Ectodermal cell (in vitro differentiated cells): ENCODE results near the gene TFDP1.

ENCODE experiments used
- H3K27ac ChIP-seq: 2 replicates; pipeline ENCODE4 v1.7.0; 2013; ENCODE audit warnings: mild to moderate bottlenecking, low read depth, low read length; ENCODE audit not compliant: insufficient read depth, poor library complexity, severe bottlenecking
- H3K27me3 ChIP-seq: 2 replicates; pipeline ENCODE4 v1.7.0; 2013; ENCODE audit warnings: mild to moderate bottlenecking, low read length; ENCODE audit not compliant: insufficient read depth, control insufficient read depth, poor library complexity, severe bottlenecking
- H3K36me3 ChIP-seq: one replicate; pipeline ENCODE4 v1.7.0; 2013; ENCODE audit warnings: low read length; ENCODE audit not compliant: control insufficient read depth, insufficient read depth
- H3K4me1 ChIP-seq: one replicate; pipeline ENCODE4 v1.7.0; 2013; ENCODE audit warnings: low read length; ENCODE audit not compliant: control insufficient read depth, insufficient read depth
- H3K4me3 ChIP-seq: 2 replicates; pipeline ENCODE4 v1.7.0; 2013; ENCODE audit warnings: low read depth, low read length, control low read depth; ENCODE audit not compliant: insufficient read depth
- H3K9me3 ChIP-seq: 2 replicates; pipeline ENCODE4 v1.7.0; 2013; ENCODE audit warnings: mild to moderate bottlenecking, low read length, moderate library complexity; ENCODE audit not compliant: control insufficient read depth
- WGBS, 2 experiments: methylation state at CpG; one replicate each; pipeline ENCODE4 v1.1.7; 2013; ENCODE audit warnings: missing lambda C conversion rate in 2 of 2; 5-methylcytosine and 5-hydroxymethylcytosine counted together

TFDP1 gene

GRCh38 chr13:113655346-113656002 lies 70.9 kb downstream of the TFDP1 start:
- WGBS, 2 experiments, result 93% methylated on average over 15 of the region's 15 CpGs
- Histone ChIP-seq H3K9me3 (no peaks in the 10 kb centered on the region), H3K4me1 (no peaks in the 10 kb centered on the region), H3K27me3 (no peaks in the 10 kb centered on the region), H3K36me3 (no peaks in the 10 kb centered on the region), H3K27ac (no peak overlapping the region), H3K4me3 (no peak overlapping the region)

- no peaks in the 10 kb centered on the region for H3K4me1 ChIP-seq
- H3K27ac ChIP-seq, result no peak overlapping the region
- WGBS, 2 experiments, result 94 to 95% methylated on average over 25 of the region's 25 CpGs
- no peaks in the 10 kb centered on the region for H3K36me3 ChIP-seq
- H3K27me3 ChIP-seq, result no peaks in the 10 kb centered on the region
- H3K4me3 ChIP-seq, result no peak overlapping the region
- H3K9me3 ChIP-seq, result no peaks in the 10 kb centered on the region
Observed at GRCh38 chr13:113656003-113656588, 71.5 kb downstream of the TFDP1 start.

GRCh38 chr13:113656831-113657671 lies 72.5 kb downstream of the TFDP1 start:
- no peak overlapping the region for H3K4me3 ChIP-seq
- H3K36me3 ChIP-seq, result no peaks in the 10 kb centered on the region
- no peak overlapping the region for H3K27ac ChIP-seq
- 93 to 94% methylated on average over 42 of the region's 42 CpGs for WGBS, 2 experiments
- no peaks in the 10 kb centered on the region for H3K27me3 ChIP-seq
- H3K4me1 ChIP-seq, result no peaks in the 10 kb centered on the region
- H3K9me3 ChIP-seq, result no peaks in the 10 kb centered on the region

- 93 to 95% methylated on average over 47 of the region's 47 CpGs for WGBS, 2 experiments
- H3K4me3 ChIP-seq, result no peak within 1 kb of the TSS
- no peaks in the 10 kb centered on the region for H3K9me3 ChIP-seq
- no peak within 1 kb of the TSS for H3K27ac ChIP-seq
- no peaks in the 10 kb centered on the region for H3K27me3 ChIP-seq
- H3K4me1 ChIP-seq, result no peaks in the 10 kb centered on the region
- no peaks in the 10 kb centered on the region for H3K36me3 ChIP-seq
Observed at GRCh38 chr13:113657851-113658741, 73.5 kb downstream of the TFDP1 start, which contains the start of gene ATP4B. ATP4B (minus strand) TSS chr13:113658198; CDS start chr13:113658144, 54 bp downstream.

- no peaks in the 10 kb centered on the region for H3K4me1 ChIP-seq
- H3K27ac ChIP-seq, result no peak overlapping the region
- no peaks in the 10 kb centered on the region for H3K36me3 ChIP-seq
- H3K27me3 ChIP-seq, result no peaks in the 10 kb centered on the region
- no peaks in the 10 kb centered on the region for H3K9me3 ChIP-seq
- 80 to 83% methylated on average over 14 of the region's 14 CpGs for WGBS, 2 experiments
- H3K4me3 ChIP-seq, result no peak overlapping the region
Observed at GRCh38 chr13:113658836-113659235, 74.3 kb downstream of the TFDP1 start.

GRCh38 chr13:113659337-113659736 lies 74.8 kb downstream of the TFDP1 start:
- Histone ChIP-seq H3K4me3 (no peak overlapping the region), H3K36me3 (no peaks in the 10 kb centered on the region), H3K27ac (no peak overlapping the region), H3K4me1 (no peaks in the 10 kb centered on the region), H3K9me3 (no peaks in the 10 kb centered on the region), H3K27me3 (no peaks in the 10 kb centered on the region)
- 86 to 90% methylated on average over 7 to 8 of the region's 8 CpGs for WGBS, 2 experiments

GRCh38 chr13:113660066-113660465 lies 75.5 kb downstream of the TFDP1 start:
- 92 to 93% methylated on average over 3 of the region's 3 CpGs for WGBS, 2 experiments
- Histone ChIP-seq H3K4me1 (no peaks in the 10 kb centered on the region), H3K36me3 (no peaks in the 10 kb centered on the region), H3K27ac (no peak overlapping the region), H3K27me3 (no peaks in the 10 kb centered on the region), H3K9me3 (no peaks in the 10 kb centered on the region), H3K4me3 (no peak overlapping the region)

GRCh38 chr13:113661509-113661908 lies 77.0 kb downstream of the TFDP1 start:
- H3K4me3 ChIP-seq, result no peak overlapping the region
- H3K4me1 ChIP-seq, result no peaks in the 10 kb centered on the region
- H3K27ac ChIP-seq, result no peak overlapping the region
- H3K27me3 ChIP-seq, result no peaks in the 10 kb centered on the region
- WGBS, 2 experiments, result 71 to 100% methylated on average over 1 of the region's 2 CpGs
- no peaks in the 10 kb centered on the region for H3K36me3 ChIP-seq
- H3K9me3 ChIP-seq, result no peaks in the 10 kb centered on the region

GRCh38 chr13:113663934-113664333 lies 79.4 kb downstream of the TFDP1 start:
- Histone ChIP-seq H3K36me3 (no peaks in the 10 kb centered on the region), H3K4me3 (no peak overlapping the region), H3K27ac (no peak overlapping the region), H3K27me3 (no peaks in the 10 kb centered on the region), H3K9me3 (no peaks in the 10 kb centered on the region), H3K4me1 (no peaks in the 10 kb centered on the region)
- 92 to 93% methylated on average over 15 of the region's 15 CpGs for WGBS, 2 experiments
